GM23338 (cell line): ENCODE measurements around the gene DOCK2. TPM values are rescaled to one million over a fixed set of nuclear protein-coding genes. Genes with fewer than 3 reads are reported as not detected.

Experiments used
- ATAC-seq: fragments of 200-7000 bp; cut with Tn5 transposase; 3 replicates; pipeline ENCODE4 v1.9.1; 2020
- DNase-seq: peaks from one replicate; pipeline ENCODE4 v3.0.0-alpha.2; 2015; ENCODE audit warnings: low spot score
- H2AFZ ChIP-seq: fragments of 200-600 bp; sonication (generic); 2 replicates; pipeline ENCODE4 v1.8.0; 2016; ENCODE audit warnings: antibody characterized with exemption, mild to moderate bottlenecking, moderate library complexity
- H3F3A ChIP-seq: fragments of 200-600 bp; sonication (generic); replicated peaks from 2 replicates; pipeline ENCODE4 v1.8.0; 2017; ENCODE audit warnings: antibody characterized with exemption, mixed run types, low read depth
- H3K27ac ChIP-seq: fragments of 200-600 bp; sonication (generic); 2 replicates; pipeline ENCODE4 v1.6.1; 2016; ENCODE audit warnings: low read depth
- H3K27me3 ChIP-seq: fragments of 200-600 bp; sonication (generic); 2 replicates; pipeline ENCODE4 v1.8.0; 2016; ENCODE audit warnings: mild to moderate bottlenecking, mixed run types, moderate library complexity; ENCODE audit not compliant: insufficient read depth
- H3K36me3 ChIP-seq: fragments of 200-600 bp; sonication (generic); 2 replicates; pipeline ENCODE4 v1.8.0; 2016; ENCODE audit warnings: mild to moderate bottlenecking; ENCODE audit not compliant: insufficient read depth
- H3K4me1 ChIP-seq: fragments of 200-600 bp; sonication (generic); 2 replicates; pipeline ENCODE4 v1.8.0; 2016; ENCODE audit warnings: mild to moderate bottlenecking, moderate library complexity; ENCODE audit not compliant: insufficient read depth
- H3K4me2 ChIP-seq: fragments of 200-600 bp; sonication (generic); 2 replicates; pipeline ENCODE4 v1.7.1; 2017; ENCODE audit warnings: mixed run types
- H3K4me3 ChIP-seq: fragments of 200-600 bp; sonication (generic); 2 replicates; pipeline ENCODE4 v1.6.1; 2016; ENCODE audit warnings: mixed run types
- H3K79me2 ChIP-seq: fragments of 200-600 bp; sonication (generic); replicated peaks from 2 replicates; pipeline ENCODE4 v1.8.0; 2017; ENCODE audit warnings: mild to moderate bottlenecking; ENCODE audit not compliant: insufficient read depth
- H3K9me2 ChIP-seq: fragments of 200-600 bp; sonication (generic); 2 replicates; pipeline ENCODE4 v1.8.0; 2017; ENCODE audit not compliant: insufficient read depth
- H4K20me1 ChIP-seq: fragments of 200-600 bp; sonication (generic); replicated peaks from 2 replicates; pipeline ENCODE4 v1.8.0; 2017; ENCODE audit warnings: mild to moderate bottlenecking; ENCODE audit not compliant: insufficient read depth
- H3K27ac Mint-ChIP-seq: 2 replicates; pipeline ENCODE4 v1.8.0; 2020; ENCODE audit warnings: inconsistent platforms, mild to moderate bottlenecking, moderate library complexity, mixed read lengths
- H3K27me3 Mint-ChIP-seq: 3 replicates; pipeline ENCODE4 v1.8.0; 2022; ENCODE audit warnings: low read depth, mild to moderate bottlenecking, moderate library complexity, mixed read lengths, inconsistent platforms; ENCODE audit not compliant: insufficient read depth, poor library complexity
- H3K36me3 Mint-ChIP-seq: 3 replicates; pipeline ENCODE4 v1.8.0; 2021; ENCODE audit warnings: low read depth, mild to moderate bottlenecking, inconsistent platforms, moderate library complexity, mixed read lengths
- H3K4me1 Mint-ChIP-seq: 3 replicates; pipeline ENCODE4 v1.8.0; 2020; ENCODE audit warnings: mild to moderate bottlenecking, inconsistent platforms, mixed read lengths
- H3K4me3 Mint-ChIP-seq: 3 replicates; pipeline ENCODE4 v1.8.0; 2021; ENCODE audit warnings: moderate library complexity, mild to moderate bottlenecking, inconsistent platforms, mixed read lengths
- H3K9me3 Mint-ChIP-seq: 3 replicates; pipeline ENCODE4 v1.8.0; 2020; ENCODE audit warnings: moderate library complexity, mild to moderate bottlenecking, inconsistent platforms, mixed read lengths
- CREB1 ChIP-seq: fragments of 250-450 bp; sonication (Bioruptor Pico); IDR thresholded peaks from 2 replicates; pipeline ENCODE4 v1.5.0; 2020; ENCODE audit warnings: low read depth, mild to moderate bottlenecking, moderate library complexity
- CTCF ChIP-seq, 2 experiments: fragments of 200-600 bp in 1 of 2; sonication (generic) in 1 of 2; conservative IDR thresholded peaks; 2 replicates each; pipeline versions ENCODE4 v1.5.1 to v1.6.1; 2016 to 2017; ENCODE audit warnings: antibody characterized with exemption in 2 of 2, low read depth in 2 of 2, mild to moderate bottlenecking in 2 of 2, moderate library complexity in 1 of 2
- EZH2 ChIP-seq: fragments of 200-600 bp; sonication (generic); IDR thresholded peaks from one replicate; pipeline ENCODE4 v1.8.0; 2017; ENCODE audit warnings: antibody characterized with exemption, mild to moderate bottlenecking, low read depth; ENCODE audit not compliant: unreplicated experiment
- EZH2phosphoT487 ChIP-seq: fragments of 200-600 bp; sonication (generic); IDR thresholded peaks from one replicate; pipeline ENCODE4 v1.8.1; 2018; ENCODE audit warnings: antibody characterized with exemption; ENCODE audit not compliant: unreplicated experiment
- JUNB ChIP-seq: IDR thresholded peaks from one replicate; pipeline ENCODE4 v1.6.1; 2016; ENCODE audit warnings: antibody characterized with exemption; ENCODE audit not compliant: unreplicated experiment
- NANOG ChIP-seq: IDR thresholded peaks from 2 replicates; pipeline ENCODE4 v1.6.1; 2016; ENCODE audit warnings: antibody characterized with exemption, borderline replicate concordance
- POLR2AphosphoS5 ChIP-seq: IDR thresholded peaks from 2 replicates; pipeline ENCODE4 v1.6.1; 2016; ENCODE audit warnings: antibody characterized with exemption, low read depth
- STAT1 ChIP-seq: IDR thresholded peaks from one replicate; pipeline ENCODE4 v1.6.1; 2016; ENCODE audit warnings: antibody characterized with exemption; ENCODE audit not compliant: unreplicated experiment
- ZNF114 ChIP-seq: fragments of 250-450 bp; sonication (Bioruptor Pico); IDR thresholded peaks from 2 replicates; pipeline ENCODE4 v1.5.0; 2020; ENCODE audit warnings: mild to moderate bottlenecking, moderate library complexity
- ZNF331 ChIP-seq: fragments of 250-450 bp; sonication (Bioruptor Pico); IDR thresholded peaks from 2 replicates; pipeline ENCODE4 v1.5.0; 2020; ENCODE audit warnings: low read depth, mild to moderate bottlenecking, moderate library complexity
- polyA plus RNA-seq: library from polyadenylated mRNA; unstranded; fragments of >200 nt; fragmentation: Nextera tagmentation; extraction: Ambion mirVana; gene quantifications from 2 replicates; pipeline ENCODE4 v1.2.1, GENCODE V29; 2016
- total RNA-seq: library from RNA; depleted of rRNA; stranded (reverse); fragments of >200 nt; shearing (Covaris generic); gene quantifications from 2 replicates; pipeline ENCODE4 v1.2.3, GENCODE V29; 2014
- TF ChIP-seq, protein P1 (sequence below): IDR thresholded peaks from one replicate; pipeline ENCODE4 v1.6.1; 2018; ENCODE audit warnings: antibody characterized with exemption; ENCODE audit not compliant: unreplicated experiment
- TF ChIP-seq, protein P2 (sequence below): fragments of 250-450 bp; sonication (Bioruptor Pico); IDR thresholded peaks from 2 replicates; pipeline ENCODE4 v1.5.0; 2020; ENCODE audit warnings: mild to moderate bottlenecking, moderate library complexity
- TF ChIP-seq, protein P3 (sequence below): IDR thresholded peaks from 2 replicates; pipeline ENCODE4 v1.6.1; 2016; ENCODE audit warnings: antibody characterized with exemption

Gene DOCK2
- total and polyA plus RNA-seq, 2 experiments from 2014 or later = 3.7 to 9.4 TPM

DNA sequence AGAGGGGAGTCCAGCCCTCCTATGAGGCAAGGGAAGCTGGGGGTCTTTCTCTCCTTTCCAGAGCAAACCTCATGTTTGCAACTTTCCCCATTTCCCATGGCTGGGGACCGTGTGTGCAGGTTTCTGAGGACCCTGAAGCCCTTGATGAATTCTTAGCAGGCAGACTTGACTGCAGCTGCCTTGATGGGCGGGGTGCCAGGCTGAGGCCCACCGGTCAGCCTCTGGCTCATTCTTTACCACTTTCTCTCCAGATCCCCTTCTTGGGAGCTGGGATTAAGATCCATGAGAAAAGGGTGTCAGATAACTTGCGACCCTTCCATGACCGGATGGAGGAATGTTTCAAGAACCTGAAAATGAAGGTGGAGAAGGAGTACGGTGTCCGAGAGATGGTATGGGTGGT, 438.6 kb downstream of the DOCK2 start:
- Histone ChIP-seq H3K27me3 (no peaks in the 10 kb centered on the region), H4K20me1 (no peaks in the 10 kb centered on the region), H2AFZ (no peak overlapping the region), H3F3A (no peaks in the 10 kb centered on the region), H3K36me3 (no peaks in the 10 kb centered on the region), H3K79me2 (no peaks in the 10 kb centered on the region), H3K4me1 (no peaks in the 10 kb centered on the region), H3K27ac (no peak overlapping the region), H3K4me2 (no peak overlapping the region), H3K4me3 (no peak overlapping the region), H3K9me2 (no peaks in the 10 kb centered on the region)
- ATAC-seq = no peak
- H3K36me3 Mint-ChIP-seq = no peaks in the 10 kb centered on the region
- no peaks in the 10 kb centered on the region for H3K9me3 Mint-ChIP-seq
- H3K27ac Mint-ChIP-seq = no peak overlapping the region
- no peak for TF ChIP-seq ZNF114 (CRISPR knock-in tag)
- TF ChIP-seq JUNB = no peak
- no peak for TF ChIP-seq CTCF (conservative IDR thresholded peaks at IDR 0.05; ENCODE audit: low read depth in 2 of 2)
- TF ChIP-seq, protein P1, sequence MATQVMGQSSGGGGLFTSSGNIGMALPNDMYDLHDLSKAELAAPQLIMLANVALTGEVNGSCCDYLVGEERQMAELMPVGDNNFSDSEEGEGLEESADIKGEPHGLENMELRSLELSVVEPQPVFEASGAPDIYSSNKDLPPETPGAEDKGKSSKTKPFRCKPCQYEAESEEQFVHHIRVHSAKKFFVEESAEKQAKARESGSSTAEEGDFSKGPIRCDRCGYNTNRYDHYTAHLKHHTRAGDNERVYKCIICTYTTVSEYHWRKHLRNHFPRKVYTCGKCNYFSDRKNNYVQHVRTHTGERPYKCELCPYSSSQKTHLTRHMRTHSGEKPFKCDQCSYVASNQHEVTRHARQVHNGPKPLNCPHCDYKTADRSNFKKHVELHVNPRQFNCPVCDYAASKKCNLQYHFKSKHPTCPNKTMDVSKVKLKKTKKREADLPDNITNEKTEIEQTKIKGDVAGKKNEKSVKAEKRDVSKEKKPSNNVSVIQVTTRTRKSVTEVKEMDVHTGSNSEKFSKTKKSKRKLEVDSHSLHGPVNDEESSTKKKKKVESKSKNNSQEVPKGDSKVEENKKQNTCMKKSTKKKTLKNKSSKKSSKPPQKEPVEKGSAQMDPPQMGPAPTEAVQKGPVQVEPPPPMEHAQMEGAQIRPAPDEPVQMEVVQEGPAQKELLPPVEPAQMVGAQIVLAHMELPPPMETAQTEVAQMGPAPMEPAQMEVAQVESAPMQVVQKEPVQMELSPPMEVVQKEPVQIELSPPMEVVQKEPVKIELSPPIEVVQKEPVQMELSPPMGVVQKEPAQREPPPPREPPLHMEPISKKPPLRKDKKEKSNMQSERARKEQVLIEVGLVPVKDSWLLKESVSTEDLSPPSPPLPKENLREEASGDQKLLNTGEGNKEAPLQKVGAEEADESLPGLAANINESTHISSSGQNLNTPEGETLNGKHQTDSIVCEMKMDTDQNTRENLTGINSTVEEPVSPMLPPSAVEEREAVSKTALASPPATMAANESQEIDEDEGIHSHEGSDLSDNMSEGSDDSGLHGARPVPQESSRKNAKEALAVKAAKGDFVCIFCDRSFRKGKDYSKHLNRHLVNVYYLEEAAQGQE = no peak
- no peak for TF ChIP-seq STAT1
- TF ChIP-seq CREB1 (CRISPR knock-in tag) = no peak
- TF ChIP-seq EZH2phosphoT487 = no peak
- TF ChIP-seq NANOG = no peak
- TF ChIP-seq, protein P2, sequence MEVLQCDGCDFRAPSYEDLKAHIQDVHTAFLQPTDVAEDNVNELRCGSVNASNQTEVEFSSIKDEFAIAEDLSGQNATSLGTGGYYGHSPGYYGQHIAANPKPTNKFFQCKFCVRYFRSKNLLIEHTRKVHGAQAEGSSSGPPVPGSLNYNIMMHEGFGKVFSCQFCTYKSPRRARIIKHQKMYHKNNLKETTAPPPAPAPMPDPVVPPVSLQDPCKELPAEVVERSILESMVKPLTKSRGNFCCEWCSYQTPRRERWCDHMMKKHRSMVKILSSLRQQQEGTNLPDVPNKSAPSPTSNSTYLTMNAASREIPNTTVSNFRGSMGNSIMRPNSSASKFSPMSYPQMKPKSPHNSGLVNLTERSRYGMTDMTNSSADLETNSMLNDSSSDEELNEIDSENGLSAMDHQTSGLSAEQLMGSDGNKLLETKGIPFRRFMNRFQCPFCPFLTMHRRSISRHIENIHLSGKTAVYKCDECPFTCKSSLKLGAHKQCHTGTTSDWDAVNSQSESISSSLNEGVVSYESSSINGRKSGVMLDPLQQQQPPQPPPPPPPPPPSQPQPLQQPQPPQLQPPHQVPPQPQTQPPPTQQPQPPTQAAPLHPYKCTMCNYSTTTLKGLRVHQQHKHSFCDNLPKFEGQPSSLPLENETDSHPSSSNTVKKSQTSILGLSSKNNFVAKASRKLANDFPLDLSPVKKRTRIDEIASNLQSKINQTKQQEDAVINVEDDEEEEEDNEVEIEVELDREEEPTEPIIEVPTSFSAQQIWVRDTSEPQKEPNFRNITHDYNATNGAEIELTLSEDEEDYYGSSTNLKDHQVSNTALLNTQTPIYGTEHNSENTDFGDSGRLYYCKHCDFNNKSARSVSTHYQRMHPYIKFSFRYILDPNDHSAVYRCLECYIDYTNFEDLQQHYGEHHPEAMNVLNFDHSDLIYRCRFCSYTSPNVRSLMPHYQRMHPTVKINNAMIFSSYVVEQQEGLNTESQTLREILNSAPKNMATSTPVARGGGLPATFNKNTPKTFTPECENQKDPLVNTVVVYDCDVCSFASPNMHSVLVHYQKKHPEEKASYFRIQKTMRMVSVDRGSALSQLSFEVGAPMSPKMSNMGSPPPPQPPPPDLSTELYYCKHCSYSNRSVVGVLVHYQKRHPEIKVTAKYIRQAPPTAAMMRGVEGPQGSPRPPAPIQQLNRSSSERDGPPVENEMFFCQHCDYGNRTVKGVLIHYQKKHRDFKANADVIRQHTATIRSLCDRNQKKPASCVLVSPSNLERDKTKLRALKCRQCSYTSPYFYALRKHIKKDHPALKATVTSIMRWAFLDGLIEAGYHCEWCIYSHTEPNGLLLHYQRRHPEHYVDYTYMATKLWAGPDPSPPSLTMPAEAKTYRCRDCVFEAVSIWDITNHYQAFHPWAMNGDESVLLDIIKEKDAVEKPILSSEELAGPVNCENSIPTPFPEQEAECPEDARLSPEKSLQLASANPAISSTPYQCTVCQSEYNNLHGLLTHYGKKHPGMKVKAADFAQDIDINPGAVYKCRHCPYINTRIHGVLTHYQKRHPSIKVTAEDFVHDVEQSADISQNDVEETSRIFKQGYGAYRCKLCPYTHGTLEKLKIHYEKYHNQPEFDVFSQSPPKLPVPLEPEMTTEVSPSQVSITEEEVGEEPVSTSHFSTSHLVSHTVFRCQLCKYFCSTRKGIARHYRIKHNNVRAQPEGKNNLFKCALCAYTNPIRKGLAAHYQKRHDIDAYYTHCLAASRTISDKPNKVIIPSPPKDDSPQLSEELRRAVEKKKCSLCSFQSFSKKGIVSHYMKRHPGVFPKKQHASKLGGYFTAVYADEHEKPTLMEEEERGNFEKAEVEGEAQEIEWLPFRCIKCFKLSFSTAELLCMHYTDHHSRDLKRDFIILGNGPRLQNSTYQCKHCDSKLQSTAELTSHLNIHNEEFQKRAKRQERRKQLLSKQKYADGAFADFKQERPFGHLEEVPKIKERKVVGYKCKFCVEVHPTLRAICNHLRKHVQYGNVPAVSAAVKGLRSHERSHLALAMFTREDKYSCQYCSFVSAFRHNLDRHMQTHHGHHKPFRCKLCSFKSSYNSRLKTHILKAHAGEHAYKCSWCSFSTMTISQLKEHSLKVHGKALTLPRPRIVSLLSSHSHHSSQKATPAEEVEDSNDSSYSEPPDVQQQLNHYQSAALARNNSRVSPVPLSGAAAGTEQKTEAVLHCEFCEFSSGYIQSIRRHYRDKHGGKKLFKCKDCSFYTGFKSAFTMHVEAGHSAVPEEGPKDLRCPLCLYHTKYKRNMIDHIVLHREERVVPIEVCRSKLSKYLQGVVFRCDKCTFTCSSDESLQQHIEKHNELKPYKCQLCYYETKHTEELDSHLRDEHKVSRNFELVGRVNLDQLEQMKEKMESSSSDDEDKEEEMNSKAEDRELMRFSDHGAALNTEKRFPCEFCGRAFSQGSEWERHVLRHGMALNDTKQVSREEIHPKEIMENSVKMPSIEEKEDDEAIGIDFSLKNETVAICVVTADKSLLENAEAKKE (CRISPR knock-in tag) = no peak
- TF ChIP-seq EZH2 = no peak
- no peak for TF ChIP-seq POLR2AphosphoS5
- no peak for TF ChIP-seq ZNF331 (CRISPR knock-in tag)
- TF ChIP-seq, protein P3, sequence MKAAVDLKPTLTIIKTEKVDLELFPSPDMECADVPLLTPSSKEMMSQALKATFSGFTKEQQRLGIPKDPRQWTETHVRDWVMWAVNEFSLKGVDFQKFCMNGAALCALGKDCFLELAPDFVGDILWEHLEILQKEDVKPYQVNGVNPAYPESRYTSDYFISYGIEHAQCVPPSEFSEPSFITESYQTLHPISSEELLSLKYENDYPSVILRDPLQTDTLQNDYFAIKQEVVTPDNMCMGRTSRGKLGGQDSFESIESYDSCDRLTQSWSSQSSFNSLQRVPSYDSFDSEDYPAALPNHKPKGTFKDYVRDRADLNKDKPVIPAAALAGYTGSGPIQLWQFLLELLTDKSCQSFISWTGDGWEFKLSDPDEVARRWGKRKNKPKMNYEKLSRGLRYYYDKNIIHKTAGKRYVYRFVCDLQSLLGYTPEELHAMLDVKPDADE = no peak
- peaks cover under 1% of the 10 kb centered on the region; the same call in 2 of the 3 replicates for H3K4me1 Mint-ChIP-seq
- H3K4me3 Mint-ChIP-seq = no peak overlapping the region
- peaks cover 4% of the 10 kb centered on the region for H3K27me3 Mint-ChIP-seq
- no peak for DNase-seq
